K562 (cell line): ENCODE results near the gene PYY. TPM values are rescaled to one million over a fixed set of nuclear protein-coding genes. Genes with fewer than 3 reads are reported as not detected.

Experiments used
- FOSL1 ChIP-seq: fragments of 200-800 bp; sonication (Bioruptor generic); conservative IDR thresholded peaks from 2 replicates; pipeline ENCODE4 v1.6.1; 2016; ENCODE audit warnings: missing genetic modification characterization, missing compliant biosample characterization
- HMG20A ChIP-seq: fragments of 450-650 bp; formaldehyde crosslinking; conservative IDR thresholded peaks from 2 replicates; pipeline ENCODE4 v1.4.0; 2020; ENCODE audit warnings: mild to moderate bottlenecking, mixed read lengths
- KDM1A ChIP-seq, 2 experiments: fragments of 450-650 bp; IDR thresholded peaks; 2 replicates each; pipeline ENCODE4 v1.6.1; 2016; ENCODE audit warnings: mild to moderate bottlenecking in 2 of 2
- POLR2AphosphoS2 ChIP-seq: IDR thresholded peaks from 2 replicates; pipeline ENCODE4 v1.6.1; 2012; ENCODE audit warnings: low read length, improper control_type of control experiment
- PPARD ChIP-seq: fragments of 250-450 bp; sonication (Bioruptor Pico); IDR thresholded peaks from 2 replicates; pipeline ENCODE4 v1.8.0; 2022; ENCODE audit warnings: inconsistent platforms, mild to moderate bottlenecking, moderate library complexity
- TCF7 ChIP-seq: sonication (generic); IDR thresholded peaks from 2 replicates; pipeline ENCODE4 v1.6.1; 2016; ENCODE audit warnings: antibody characterized with exemption, borderline replicate concordance
- ZFP30 ChIP-seq: fragments of 250-450 bp; sonication (Bioruptor Pico); IDR thresholded peaks from 2 replicates; pipeline ENCODE4 v1.8.0; 2022; ENCODE audit warnings: moderate library complexity, mild to moderate bottlenecking, inconsistent platforms, borderline replicate concordance
- ZNF232 ChIP-seq: sonication (generic); formaldehyde crosslinking; IDR thresholded peaks from 2 replicates; pipeline ENCODE4 v1.8.0; 2022; ENCODE audit warnings: mild to moderate bottlenecking, missing genetic modification reagents
- ZNF444 ChIP-seq: fragments of 250-450 bp; sonication (Bioruptor Pico); IDR thresholded peaks from 2 replicates; pipeline ENCODE4 v1.4.0; 2020; ENCODE audit warnings: mild to moderate bottlenecking, moderate library complexity
- ZNF76 ChIP-seq: fragments of 250-450 bp; sonication (Bioruptor Pico); IDR thresholded peaks from 2 replicates; pipeline ENCODE4 v1.4.0; 2020; ENCODE audit warnings: mild to moderate bottlenecking, moderate library complexity, borderline replicate concordance
- polyA plus RNA-seq, 8 experiments: library from polyadenylated mRNA; depleted of rRNA in 4 of 8; stranded (reverse) in 5 of 8; unstranded in 3 of 8; fragments of >200 nt; fragmentation: Nextera tagmentation in 2 of 8; fragmentation: Illumina TruSeq in 1 of 8; extraction: Ambion mirVana in 2 of 8; extraction: Trizol in 1 of 8; gene quantifications; 2 replicates each; pipeline versions ENCODE4 v1.2.1 to v1.2.3, GENCODE V29; 2011 to 2014; ENCODE audit warnings: inconsistent platforms in 1 of 8, missing spikeins in 1 of 8
- total RNA-seq, 7 experiments: library from RNA; depleted of rRNA in 6 of 7; stranded (reverse); fragments of >200 nt in 6 of 7; fragmentation: Illumina TruSeq in 2 of 7; extraction: Trizol in 2 of 7; gene quantifications; 2 replicates each; pipeline versions ENCODE4 v1.2.1 to v1.2.3, GENCODE V29; 2011 to 2021; ENCODE audit warnings: low replicate concordance in 1 of 7
- TF ChIP-seq, protein P1 (sequence below): fragments of 200-800 bp; sonication (Bioruptor generic); IDR thresholded peaks from 2 replicates; pipeline ENCODE4 v1.6.1; 2017; ENCODE audit warnings: missing genetic modification characterization, missing compliant biosample characterization

Gene PYY
- total and polyA plus RNA-seq, 9 of the 15 experiments (the other 6 are each of a cell fraction or from before 2014, with no cell fraction given): not detected

- TF ChIP-seq POLR2AphosphoS2: no peak
- TF ChIP-seq, protein P1, sequence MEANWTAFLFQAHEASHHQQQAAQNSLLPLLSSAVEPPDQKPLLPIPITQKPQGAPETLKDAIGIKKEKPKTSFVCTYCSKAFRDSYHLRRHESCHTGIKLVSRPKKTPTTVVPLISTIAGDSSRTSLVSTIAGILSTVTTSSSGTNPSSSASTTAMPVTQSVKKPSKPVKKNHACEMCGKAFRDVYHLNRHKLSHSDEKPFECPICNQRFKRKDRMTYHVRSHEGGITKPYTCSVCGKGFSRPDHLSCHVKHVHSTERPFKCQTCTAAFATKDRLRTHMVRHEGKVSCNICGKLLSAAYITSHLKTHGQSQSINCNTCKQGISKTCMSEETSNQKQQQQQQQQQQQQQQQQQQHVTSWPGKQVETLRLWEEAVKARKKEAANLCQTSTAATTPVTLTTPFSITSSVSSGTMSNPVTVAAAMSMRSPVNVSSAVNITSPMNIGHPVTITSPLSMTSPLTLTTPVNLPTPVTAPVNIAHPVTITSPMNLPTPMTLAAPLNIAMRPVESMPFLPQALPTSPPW (CRISPR knock-in tag): no peak
- no peak for TF ChIP-seq ZNF232 (CRISPR knock-in tag)
- no peak for TF ChIP-seq KDM1A (IDR thresholded peaks at IDR 0.05)
- TF ChIP-seq TCF7: no peak
- no peak for TF ChIP-seq ZNF444 (CRISPR knock-in tag)
- TF ChIP-seq HMG20A: no peak
- TF ChIP-seq ZFP30 (CRISPR knock-in tag): no peak
- TF ChIP-seq PPARD (CRISPR knock-in tag): no peak
- no peak for TF ChIP-seq ZNF76
- TF ChIP-seq FOSL1: no peak
These were observed 23.5 kb upstream of the PYY start (continued) for GRCh38 chr17:43976963-43977837.
